Mammary epithelial cell (primary cell): ENCODE measurements around the gene PTPMT1.

ENCODE experiments used
- CTCF ChIP-seq, 2 donors: IDR thresholded peaks in 1 of 2; conservative IDR thresholded peaks in 1 of 2; 2 replicates each; pipeline ENCODE4 v1.5.1; 2011 to 2012; ENCODE audit warnings: inconsistent platforms in 2 of 2, low read length in 2 of 2, mild to moderate bottlenecking in 2 of 2, control low read depth in 1 of 2, low read depth in 1 of 2; ENCODE audit not compliant: insufficient read depth in 1 of 2; ENCODE audit errors: extremely low read depth in 1 of 2
- EZH2 ChIP-seq: IDR thresholded peaks from 2 replicates; pipeline ENCODE4 v1.6.1; 2012; ENCODE audit warnings: low read length, inconsistent platforms, borderline replicate concordance

DNA sequence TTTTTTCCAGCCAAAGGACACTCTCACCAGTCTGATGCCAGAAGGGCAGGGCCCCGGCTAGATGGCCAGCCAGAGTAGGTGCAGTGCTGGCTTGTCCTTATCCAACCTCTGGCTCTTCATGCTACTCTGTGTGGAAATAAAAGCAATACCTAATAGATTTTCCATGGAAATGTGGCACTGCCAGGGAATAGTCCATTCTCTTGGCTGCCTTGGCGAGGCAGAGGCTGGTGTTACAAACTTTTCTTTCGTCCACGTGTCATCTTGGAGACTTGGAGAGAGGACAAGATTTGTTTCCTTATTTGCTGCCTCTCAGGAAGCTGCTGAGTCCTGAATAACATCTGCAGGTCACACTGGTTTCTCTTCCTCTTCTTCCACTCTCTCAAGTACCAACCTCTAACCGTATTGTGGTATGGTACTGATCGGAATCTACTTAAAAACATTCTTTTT, 46.0 kb downstream of the PTPMT1 start:
- no peak for TF ChIP-seq CTCF (conservative IDR thresholded peaks at IDR 0.05 in 1 of 2, IDR thresholded peaks at IDR 0.05 in 1 of 2; ENCODE audit: extremely low read depth in 1 of 2, insufficient read depth in 1 of 2, low read depth in 1 of 2, low read length in 2 of 2)
- no peak for TF ChIP-seq EZH2
